Neutrophil (primary cell): Measurements from ENCODE around the gene AIG1.

Experiments used
- H3K27ac ChIP-seq: fragments of 200-600 bp; sonication (generic); 2 replicates; pipeline ENCODE4 v1.5.1; 2016; ENCODE audit warnings: mild to moderate bottlenecking, moderate library complexity
- H3K27me3 ChIP-seq: fragments of 200-600 bp; sonication (generic); 2 replicates; pipeline ENCODE4 v1.6.0; 2016; ENCODE audit warnings: mild to moderate bottlenecking
- H3K36me3 ChIP-seq: fragments of 200-600 bp; sonication (generic); 2 replicates; pipeline ENCODE4 v1.5.1; 2017
- H3K4me1 ChIP-seq, 2 experiments: fragments of 200-600 bp in 1 of 2; sonication (generic) in 1 of 2; 1 replicate in 1 of 2; 2 replicates in 1 of 2; pipeline versions ENCODE4 v1.5.1 to v1.6.1; 2013 to 2016; ENCODE audit warnings: low read depth in 1 of 2, low read length in 1 of 2, mild to moderate bottlenecking in 1 of 2, moderate library complexity in 1 of 2; ENCODE audit not compliant: control insufficient read depth in 1 of 2, insufficient read depth in 1 of 2
- H3K4me3 ChIP-seq, 2 experiments: fragments of 200-600 bp in 1 of 2; sonication (generic) in 1 of 2; 1 replicate in 1 of 2; 2 replicates in 1 of 2; pipeline ENCODE4 v1.5.1; 2013 to 2016; ENCODE audit warnings: low read depth in 1 of 2, low read length in 1 of 2, mild to moderate bottlenecking in 1 of 2, moderate library complexity in 1 of 2
- H3K9me3 ChIP-seq: fragments of 200-600 bp; sonication (generic); 2 replicates; pipeline ENCODE4 v1.5.1; 2016
- CTCF ChIP-seq: fragments of 200-600 bp; sonication (generic); IDR thresholded peaks from 2 replicates; pipeline ENCODE4 v1.5.1; 2016; ENCODE audit warnings: antibody characterized with exemption

The AIG1 gene

GRCh38 chr6:143063631-143064030 is 2.9 kb downstream of the AIG1 start:
- no peak overlapping the region for H3K27ac ChIP-seq
- no peaks in the 10 kb centered on the region for H3K36me3 ChIP-seq
- H3K9me3 ChIP-seq: no peaks in the 10 kb centered on the region
- H3K4me3 ChIP-seq: no peak overlapping the region
- H3K27me3 ChIP-seq: no peaks in the 10 kb centered on the region
- H3K4me1 ChIP-seq: peaks cover 26% of the 10 kb centered on the region in 2 experiments
- TF ChIP-seq CTCF: no peak

GRCh38 chr6:143064271-143064670 is 3.6 kb downstream of the AIG1 start:
- H3K4me1 ChIP-seq: peaks cover 22 to 26% of the 10 kb centered on the region in 2 experiments
- no peak for TF ChIP-seq CTCF
- no peaks in the 10 kb centered on the region for H3K9me3 ChIP-seq
- H3K27ac ChIP-seq: no peak overlapping the region
- no peak overlapping the region for H3K4me3 ChIP-seq
- no peaks in the 10 kb centered on the region for H3K27me3 ChIP-seq
- H3K36me3 ChIP-seq: no peaks in the 10 kb centered on the region

- Histone ChIP-seq H3K27ac (no peak overlapping the region), H3K4me3 (no peak overlapping the region)
- TF ChIP-seq CTCF: no peak
Measured at GRCh38 chr6:143064951-143065683, 4.4 kb downstream of the AIG1 start.

DNA sequence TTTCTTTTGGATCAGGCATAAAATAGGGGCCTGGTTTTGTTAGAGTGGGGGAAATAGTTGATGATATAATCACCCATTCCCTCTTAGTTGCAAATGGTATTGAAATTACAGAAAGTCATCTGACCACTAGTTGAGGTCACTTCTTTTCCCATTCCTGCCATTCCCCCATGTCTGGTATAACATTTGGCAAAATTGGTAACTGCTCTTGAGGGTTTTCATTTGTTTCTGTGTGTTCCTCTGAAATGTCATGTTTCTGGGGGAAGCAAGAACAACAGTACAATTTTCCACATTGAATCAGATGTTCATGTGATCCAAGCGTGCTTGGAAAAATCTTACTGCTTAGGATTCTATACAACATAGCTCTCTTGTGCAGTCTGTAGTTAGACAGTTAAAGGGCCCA is 7.3 kb downstream of the AIG1 start:
- Histone ChIP-seq H3K27me3 (no peaks in the 10 kb centered on the region), H3K27ac (no peak overlapping the region), H3K4me3 (no peak overlapping the region), H3K9me3 (no peaks in the 10 kb centered on the region), H3K36me3 (no peaks in the 10 kb centered on the region), H3K4me1 (peaks cover 8 to 14% of the 10 kb centered on the region in 2 experiments)
- no peak for TF ChIP-seq CTCF

More at GRCh38 chr6:143064951-143065683, 4.4 kb downstream of the AIG1 start:
- H3K27me3 ChIP-seq: no peaks in the 10 kb centered on the region
- no peaks in the 10 kb centered on the region for H3K9me3 ChIP-seq
- H3K36me3 ChIP-seq: no peaks in the 10 kb centered on the region
- peaks cover 15 to 21% of the 10 kb centered on the region in 2 experiments for H3K4me1 ChIP-seq

- Histone ChIP-seq H3K36me3 (no peaks in the 10 kb centered on the region), H3K9me3 (no peaks in the 10 kb centered on the region)
Measured at GRCh38 chr6:143074101-143074500, 13.4 kb downstream of the AIG1 start.

More at GRCh38 chr6:143074101-143074500, 13.4 kb downstream of the AIG1 start:
- TF ChIP-seq CTCF: no peak
- Histone ChIP-seq H3K27me3 (no peaks in the 10 kb centered on the region), H3K4me1 (no peaks in the 10 kb centered on the region), H3K27ac (no peak overlapping the region), H3K4me3 (no peak overlapping the region)
